Calu3 (cell line): ENCODE data around the gene NRM. TPM values are rescaled to one million over a fixed set of nuclear protein-coding genes. Genes with fewer than 3 reads are reported as not detected.
"Not testable (repeated sequence)": the region's sequence is repeated elsewhere in the genome, so short reads cannot be mapped to it uniquely, and the experiment has no call there.

Experiments
- BruUV-seq: library from RNA; stranded (reverse); fragments of 400-500 nt; replicated peaks from 2 replicates; lab custom pipeline; 2021; lab: Mats Ljungman, UMichigan
- CTCF ChIA-PET: fragments of 300-600 bp; sonication (Branson Sonifier 250); formaldehyde crosslinking; loops from one replicate; lab custom pipeline; 2022; ENCODE audit warnings: antibody characterized with exemption; lab: Charles Lee
- DNase-seq: peaks from one replicate; pipeline ENCODE4 v3.0.0; 2022
- H3K27ac Mint-ChIP-seq: one replicate; pipeline ENCODE4 v1.8.0; 2022; ENCODE audit warnings: mixed read lengths; ENCODE audit not compliant: unreplicated experiment
- H3K27me3 Mint-ChIP-seq: one replicate; pipeline ENCODE4 v1.8.0; 2022; ENCODE audit warnings: mixed read lengths; ENCODE audit not compliant: unreplicated experiment
- H3K36me3 Mint-ChIP-seq: one replicate; pipeline ENCODE4 v1.8.0; 2022; ENCODE audit warnings: mild to moderate bottlenecking, moderate library complexity, mixed read lengths; ENCODE audit not compliant: insufficient read depth, unreplicated experiment
- H3K4me1 Mint-ChIP-seq: one replicate; pipeline ENCODE4 v1.8.0; 2022; ENCODE audit warnings: mild to moderate bottlenecking, low read depth, mixed read lengths; ENCODE audit not compliant: unreplicated experiment
- H3K4me3 Mint-ChIP-seq: one replicate; pipeline ENCODE4 v1.8.0; 2022; ENCODE audit warnings: mild to moderate bottlenecking, low read depth, moderate library complexity, mixed read lengths; ENCODE audit not compliant: unreplicated experiment
- H3K9me3 Mint-ChIP-seq: one replicate; pipeline ENCODE4 v1.8.0; 2022; ENCODE audit warnings: low read depth, mixed read lengths; ENCODE audit not compliant: unreplicated experiment
- intact Hi-C: fragments of 100-400 bp; cut with micrococcal nuclease; formaldehyde crosslinking; loops from one replicate; pipeline ENCODE4 v1.10.0; 2022; ENCODE audit not compliant: unreplicated experiment
- total RNA-seq: library from RNA; stranded (reverse); gene quantifications from 2 replicates; pipeline ENCODE4 v1.2.3, GENCODE V29; 2022
- TF ChIP-seq, protein P1 (sequence below): fragments of 200-600 bp; IDR thresholded peaks from one replicate; pipeline ENCODE4 v1.8.0; 2022; ENCODE audit warnings: antibody characterized with exemption; ENCODE audit not compliant: unreplicated experiment

The NRM gene
- total RNA-seq, 1 experiment from 2014 or later: 30.2 TPM

- intact Hi-C loops: loop anchor here (1.0 to 10.0 kb wide), 4 partner anchors 43 to 238 kb away; partner anchors contain the start of genes HLA-E, MRPS18B and PPP1R10
- H3K4me3 Mint-ChIP-seq: peak overlapping the region; percentile 92
- peak overlapping the region; percentile 86 for H3K27ac Mint-ChIP-seq
- no peaks in the 10 kb centered on the region for H3K27me3 Mint-ChIP-seq
- H3K4me1 Mint-ChIP-seq: peaks cover 44% of the 10 kb centered on the region
- BruUV-seq: no TSS peak
- TF ChIP-seq, protein P1, sequence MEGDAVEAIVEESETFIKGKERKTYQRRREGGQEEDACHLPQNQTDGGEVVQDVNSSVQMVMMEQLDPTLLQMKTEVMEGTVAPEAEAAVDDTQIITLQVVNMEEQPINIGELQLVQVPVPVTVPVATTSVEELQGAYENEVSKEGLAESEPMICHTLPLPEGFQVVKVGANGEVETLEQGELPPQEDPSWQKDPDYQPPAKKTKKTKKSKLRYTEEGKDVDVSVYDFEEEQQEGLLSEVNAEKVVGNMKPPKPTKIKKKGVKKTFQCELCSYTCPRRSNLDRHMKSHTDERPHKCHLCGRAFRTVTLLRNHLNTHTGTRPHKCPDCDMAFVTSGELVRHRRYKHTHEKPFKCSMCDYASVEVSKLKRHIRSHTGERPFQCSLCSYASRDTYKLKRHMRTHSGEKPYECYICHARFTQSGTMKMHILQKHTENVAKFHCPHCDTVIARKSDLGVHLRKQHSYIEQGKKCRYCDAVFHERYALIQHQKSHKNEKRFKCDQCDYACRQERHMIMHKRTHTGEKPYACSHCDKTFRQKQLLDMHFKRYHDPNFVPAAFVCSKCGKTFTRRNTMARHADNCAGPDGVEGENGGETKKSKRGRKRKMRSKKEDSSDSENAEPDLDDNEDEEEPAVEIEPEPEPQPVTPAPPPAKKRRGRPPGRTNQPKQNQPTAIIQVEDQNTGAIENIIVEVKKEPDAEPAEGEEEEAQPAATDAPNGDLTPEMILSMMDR: peak; percentile 99
- DNase-seq: peak; percentile 90
- CTCF ChIA-PET: interaction anchor here (0.5 to 5.0 kb wide), 7 partner anchors 8 to 50 kb away, joined by 3 to 72 read pairs (median 7); partner anchors contain the start of genes DHX16 and NRM
- H3K9me3 Mint-ChIP-seq: no peaks in the 10 kb centered on the region
- H3K36me3 Mint-ChIP-seq: peaks cover 93% of the 10 kb centered on the region
Measured at GRCh38 chr6:30722280-30723112, 31.7 kb upstream of the NRM start.

DNA sequence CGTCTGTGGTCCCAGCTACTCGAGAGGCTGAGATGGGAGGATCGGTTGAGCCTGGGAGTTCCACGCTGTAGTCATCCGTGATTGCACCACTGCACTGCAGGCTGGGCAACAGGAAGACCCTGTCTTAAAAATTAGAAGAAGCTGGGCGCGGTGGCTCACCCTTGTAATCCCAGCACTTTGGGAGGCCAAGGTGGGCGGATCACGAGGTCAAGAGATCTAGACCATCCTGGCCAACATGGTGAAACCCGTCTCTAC is 31.2 kb upstream of the NRM start:
- H3K9me3 Mint-ChIP-seq, DNase-seq, H3K27me3 Mint-ChIP-seq, BruUV-seq: not testable (repeated sequence)
- Mint-ChIP-seq H3K4me1 (peaks cover 49% of the 10 kb centered on the region), H3K4me3 (peak overlapping the region; percentile 92), H3K27ac (peak overlapping the region; percentile 86), H3K36me3 (peaks cover 93% of the 10 kb centered on the region)
- intact Hi-C loops: loop anchor here (1.0 to 10.0 kb wide), 4 partner anchors 43 to 237 kb away; partner anchors contain the start of genes HLA-E, MRPS18B and PPP1R10
- CTCF ChIA-PET: interaction anchor here (0.5 to 5.0 kb wide), 7 partner anchors 9 to 49 kb away, joined by 3 to 72 read pairs (median 7); partner anchors contain the start of genes DHX16 and NRM

DNA sequence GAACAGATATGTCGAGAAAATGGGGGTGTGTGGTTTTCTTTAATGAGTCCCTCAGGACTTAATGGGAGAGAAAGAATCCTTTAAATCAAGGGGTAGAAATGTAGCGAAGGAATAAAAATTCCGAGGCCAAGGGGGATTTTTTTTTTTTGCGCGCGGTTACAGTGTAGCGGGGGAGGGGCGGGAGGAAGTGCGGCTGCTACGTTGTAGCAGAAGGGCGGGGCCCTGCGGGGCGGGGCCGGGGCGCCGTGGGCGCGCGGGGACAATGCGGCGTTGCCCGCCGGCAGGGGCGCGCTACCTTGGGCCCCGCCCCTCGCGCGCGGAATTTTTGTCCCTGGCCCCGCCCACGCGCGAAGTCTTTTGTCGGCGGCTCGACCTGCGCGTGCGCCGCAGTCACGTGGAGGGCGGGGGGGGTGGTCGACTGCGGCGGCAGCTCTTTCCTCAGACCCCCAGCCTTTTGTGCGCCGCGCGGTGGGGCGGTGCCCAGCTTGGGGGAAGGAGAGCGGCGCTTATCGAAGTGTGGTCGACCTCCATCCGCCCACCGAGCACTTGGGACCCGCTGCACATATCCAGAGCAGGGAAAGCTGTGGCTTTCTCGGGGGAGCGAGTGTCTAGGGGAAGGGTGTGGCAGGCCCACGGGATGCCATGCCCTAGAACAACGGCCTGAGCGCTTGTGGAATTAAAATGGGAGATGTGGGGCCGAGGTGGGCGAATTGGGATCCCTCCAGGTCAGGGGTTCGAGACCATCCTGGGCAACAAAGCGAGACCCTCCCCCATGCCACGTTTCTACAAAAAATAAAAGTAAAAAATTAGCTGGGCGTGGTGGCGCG is 30.6 kb upstream of the NRM start:
- TF ChIP-seq, protein P1: peak; percentile 51
- no TSS peak for BruUV-seq
- intact Hi-C loops: loop anchor here (1.0 to 10.0 kb wide), 4 partner anchors 42 to 237 kb away; partner anchors contain the start of genes HLA-E, MRPS18B and PPP1R10
- Mint-ChIP-seq H3K4me1 (peaks cover 55% of the 10 kb centered on the region), H3K4me3 (peak overlapping the region; percentile 92), H3K9me3 (peaks cover 3% of the 10 kb centered on the region), H3K36me3 (peaks cover 93% of the 10 kb centered on the region), H3K27ac (peak overlapping the region; percentile 86), H3K27me3 (no peaks in the 10 kb centered on the region)
- peak; percentile 97 for DNase-seq
- CTCF ChIA-PET: interaction anchor here (0.5 to 5.0 kb wide), 7 partner anchors 10 to 362 kb away, joined by 3 to 72 read pairs (median 7); partner anchors contain the start of genes DHX16 and NRM

DNA sequence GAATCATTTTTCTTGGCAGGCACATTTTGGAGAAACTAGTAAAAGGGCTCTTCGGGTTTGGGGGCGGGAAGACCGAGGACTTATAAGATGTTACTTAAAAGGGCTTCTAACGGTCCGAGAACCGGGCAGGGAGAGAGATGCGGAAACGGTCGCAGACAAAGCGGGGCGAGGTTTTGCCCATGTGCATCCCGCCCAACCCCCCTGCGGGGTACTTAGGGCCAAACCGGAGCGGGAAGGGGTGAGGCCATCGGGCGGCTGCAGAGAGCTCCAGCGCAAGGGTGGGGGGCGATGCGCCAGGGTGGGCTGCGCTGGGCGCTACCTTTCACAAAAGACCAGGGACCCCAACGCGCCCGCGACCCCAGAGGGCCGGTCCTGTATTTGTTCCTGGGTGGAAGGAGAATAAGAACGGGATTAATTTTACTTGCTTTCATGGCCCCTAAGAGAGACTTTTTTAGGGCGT is 30.0 kb upstream of the NRM start:
- peak overlapping the region; percentile 92 for H3K4me3 Mint-ChIP-seq
- no peaks in the 10 kb centered on the region for H3K27me3 Mint-ChIP-seq
- BruUV-seq: no TSS peak
- H3K9me3 Mint-ChIP-seq: peaks cover 3% of the 10 kb centered on the region
- peak; percentile 75 for DNase-seq
- peak overlapping the region; percentile 86 for H3K27ac Mint-ChIP-seq
- TF ChIP-seq, protein P1: no peak
- H3K36me3 Mint-ChIP-seq: peaks cover 87% of the 10 kb centered on the region
- peaks cover 61% of the 10 kb centered on the region for H3K4me1 Mint-ChIP-seq
- intact Hi-C loops: loop anchor here (5.0 to 10.0 kb wide), 3 partner anchors 103 to 236 kb away; partner anchors contain the start of genes HLA-E, MRPS18B and PPP1R10
- CTCF ChIA-PET: interaction anchor here (0.5 to 5.0 kb wide), 5 partner anchors 10 to 362 kb away, joined by 3 to 72 read pairs (median 12); partner anchors contain the start of gene NRM
